Endothelial cell (in vitro differentiated cells): ENCODE measurements around the gene GLS. TPM values are rescaled to one million over a fixed set of nuclear protein-coding genes. Genes with fewer than 3 reads are reported as not detected.

ENCODE experiments used
- DNase-seq: peaks from one replicate; pipeline ENCODE4 v3.0.0; 2021; ENCODE audit warnings: low spot score
- H3K27ac Mint-ChIP-seq: one replicate; pipeline ENCODE4 v1.8.0; 2021; ENCODE audit warnings: mixed read lengths, inconsistent platforms; ENCODE audit not compliant: unreplicated experiment
- H3K27me3 Mint-ChIP-seq: one replicate; pipeline ENCODE4 v1.8.0; 2021; ENCODE audit warnings: mild to moderate bottlenecking, moderate library complexity, mixed read lengths, inconsistent platforms; ENCODE audit not compliant: unreplicated experiment
- H3K36me3 Mint-ChIP-seq: one replicate; pipeline ENCODE4 v1.8.0; 2021; ENCODE audit warnings: mild to moderate bottlenecking, low read depth, mixed read lengths, inconsistent platforms; ENCODE audit not compliant: unreplicated experiment
- H3K4me1 Mint-ChIP-seq: one replicate; pipeline ENCODE4 v1.8.0; 2021; ENCODE audit warnings: mild to moderate bottlenecking, mixed read lengths, inconsistent platforms; ENCODE audit not compliant: unreplicated experiment
- H3K4me3 Mint-ChIP-seq: one replicate; pipeline ENCODE4 v1.8.0; 2021; ENCODE audit warnings: mild to moderate bottlenecking, mixed read lengths, inconsistent platforms; ENCODE audit not compliant: unreplicated experiment
- H3K9me3 Mint-ChIP-seq: one replicate; pipeline ENCODE4 v1.8.0; 2021; ENCODE audit warnings: mixed read lengths, inconsistent platforms; ENCODE audit not compliant: unreplicated experiment
- total RNA-seq: library from RNA; stranded (reverse); fragmentation: NEBNext Ultra II Directional; extraction: Animal tissue kit (Norgen Biotek cat#: 25700); gene quantifications from one replicate; pipeline ENCODE4 v1.2.1, GENCODE V29; 2021; ENCODE audit not compliant: unreplicated experiment
- TF ChIP-seq, protein P1 (sequence below): fragments of 200-600 bp; sonication (generic); IDR thresholded peaks from one replicate; pipeline ENCODE4 v1.5.0; 2021; ENCODE audit warnings: antibody characterized with exemption; ENCODE audit not compliant: unreplicated experiment

GLS gene
- total RNA-seq, 1 donor from 2014 or later, result 130 TPM

DNA sequence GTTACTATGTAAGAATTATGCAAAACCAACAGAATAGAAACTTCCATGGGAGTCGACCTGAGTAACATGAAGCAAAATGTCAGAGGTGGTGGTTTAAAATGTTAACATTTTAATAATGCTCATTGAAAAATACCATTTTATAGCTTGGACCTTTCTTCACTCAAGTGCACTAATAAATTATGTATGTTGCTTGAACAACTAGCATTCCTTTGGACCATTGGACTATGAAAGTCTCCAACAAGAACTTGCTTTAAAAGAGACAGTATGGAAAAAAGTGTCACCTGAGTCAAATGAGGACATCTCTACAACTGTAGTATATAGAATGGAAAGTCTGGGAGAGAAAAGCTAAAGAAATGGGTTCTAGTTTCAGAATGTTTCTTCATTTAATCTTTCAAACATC, 51.9 kb downstream of the GLS start:
- Mint-ChIP-seq H3K4me3 (no peak overlapping the region), H3K27ac (no peak overlapping the region), H3K27me3 (peaks cover 2% of the 10 kb centered on the region), H3K4me1 (no peaks in the 10 kb centered on the region), H3K9me3 (no peaks in the 10 kb centered on the region), H3K36me3 (peaks cover 8% of the 10 kb centered on the region)
- no peak for DNase-seq
- TF ChIP-seq, protein P1, sequence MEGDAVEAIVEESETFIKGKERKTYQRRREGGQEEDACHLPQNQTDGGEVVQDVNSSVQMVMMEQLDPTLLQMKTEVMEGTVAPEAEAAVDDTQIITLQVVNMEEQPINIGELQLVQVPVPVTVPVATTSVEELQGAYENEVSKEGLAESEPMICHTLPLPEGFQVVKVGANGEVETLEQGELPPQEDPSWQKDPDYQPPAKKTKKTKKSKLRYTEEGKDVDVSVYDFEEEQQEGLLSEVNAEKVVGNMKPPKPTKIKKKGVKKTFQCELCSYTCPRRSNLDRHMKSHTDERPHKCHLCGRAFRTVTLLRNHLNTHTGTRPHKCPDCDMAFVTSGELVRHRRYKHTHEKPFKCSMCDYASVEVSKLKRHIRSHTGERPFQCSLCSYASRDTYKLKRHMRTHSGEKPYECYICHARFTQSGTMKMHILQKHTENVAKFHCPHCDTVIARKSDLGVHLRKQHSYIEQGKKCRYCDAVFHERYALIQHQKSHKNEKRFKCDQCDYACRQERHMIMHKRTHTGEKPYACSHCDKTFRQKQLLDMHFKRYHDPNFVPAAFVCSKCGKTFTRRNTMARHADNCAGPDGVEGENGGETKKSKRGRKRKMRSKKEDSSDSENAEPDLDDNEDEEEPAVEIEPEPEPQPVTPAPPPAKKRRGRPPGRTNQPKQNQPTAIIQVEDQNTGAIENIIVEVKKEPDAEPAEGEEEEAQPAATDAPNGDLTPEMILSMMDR, result no peak

DNA sequence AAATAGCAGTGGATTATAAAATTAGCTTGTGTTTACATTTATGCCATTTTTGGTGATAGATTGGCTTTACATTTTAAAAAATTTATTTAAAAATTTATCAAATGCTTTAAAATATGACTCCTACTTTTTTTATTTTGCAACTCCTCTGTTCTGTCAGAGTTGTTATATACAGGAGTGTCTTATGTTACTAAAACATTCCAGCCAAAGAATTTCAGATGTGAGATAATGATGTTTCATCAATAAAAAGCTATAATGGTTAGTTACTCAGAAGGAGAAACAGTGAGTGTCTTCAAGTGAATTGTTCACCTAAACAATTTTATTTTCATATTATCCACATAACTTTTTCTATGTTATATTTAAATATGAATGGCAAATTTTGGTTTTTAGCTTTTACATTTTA, 52.7 kb downstream of the GLS start:
- Mint-ChIP-seq H3K27ac (no peak overlapping the region), H3K36me3 (peaks cover 8% of the 10 kb centered on the region), H3K4me3 (no peak overlapping the region), H3K27me3 (peaks cover 2% of the 10 kb centered on the region), H3K9me3 (no peaks in the 10 kb centered on the region), H3K4me1 (no peaks in the 10 kb centered on the region)
- no peak for DNase-seq
- TF ChIP-seq, protein P1, result no peak

DNA sequence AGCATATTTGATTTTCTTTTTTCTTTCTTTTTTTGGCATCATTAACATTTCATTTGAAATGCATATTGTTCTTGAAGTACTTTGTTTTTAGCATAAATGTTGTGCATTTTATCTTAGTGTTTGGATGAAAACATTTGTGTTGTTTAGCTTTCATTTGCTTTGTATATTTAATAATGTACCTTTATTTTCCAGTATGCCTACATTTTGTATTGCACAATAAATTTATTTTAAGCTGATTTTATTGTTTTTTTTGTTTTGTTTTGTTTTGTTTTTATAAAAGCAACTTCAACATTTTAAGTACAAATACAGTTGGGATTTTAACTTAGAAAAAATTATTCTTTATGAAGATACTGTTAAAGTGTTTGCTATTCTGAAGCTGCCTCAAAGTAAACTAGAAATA, 54.4 kb downstream of the GLS start:
- DNase-seq, result no peak
- TF ChIP-seq, protein P1, result no peak
- Mint-ChIP-seq H3K4me3 (no peak overlapping the region), H3K36me3 (peaks cover 4% of the 10 kb centered on the region), H3K4me1 (no peaks in the 10 kb centered on the region), H3K27ac (no peak overlapping the region), H3K9me3 (no peaks in the 10 kb centered on the region), H3K27me3 (peaks cover 2% of the 10 kb centered on the region)

DNA sequence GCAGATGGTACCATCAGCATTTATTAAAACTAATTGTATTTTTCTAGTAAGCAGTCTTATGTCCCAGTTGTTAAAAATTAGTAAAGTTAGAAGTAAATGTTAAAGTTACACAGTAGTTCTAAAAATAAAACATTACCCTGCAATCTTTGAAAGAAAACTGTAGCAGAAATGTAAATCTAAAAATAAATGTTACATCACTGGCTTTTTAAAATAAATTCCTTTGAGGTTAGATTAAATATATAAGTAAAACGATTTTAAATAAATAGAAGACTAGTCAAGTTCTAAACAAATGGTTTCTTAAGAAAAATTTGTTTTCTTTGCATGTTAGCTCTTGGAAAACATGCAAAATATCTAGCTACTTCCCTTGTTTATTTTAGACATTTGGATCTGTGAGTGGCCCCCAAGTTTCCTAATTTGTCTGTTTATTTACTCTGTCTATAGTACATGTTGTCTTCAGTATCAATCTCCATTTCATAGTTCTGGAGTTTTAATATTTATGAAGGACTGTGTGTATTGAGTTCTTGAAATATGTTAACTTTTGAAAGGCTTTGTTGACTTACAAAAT, 58.2 kb downstream of the GLS start:
- H3K27me3 Mint-ChIP-seq, result peaks cover 2% of the 10 kb centered on the region
- DNase-seq, result no peak
- no peaks in the 10 kb centered on the region for H3K9me3 Mint-ChIP-seq
- H3K4me3 Mint-ChIP-seq, result no peak overlapping the region
- peak overlapping the region; percentile 72 for H3K27ac Mint-ChIP-seq
- no peaks in the 10 kb centered on the region for H3K36me3 Mint-ChIP-seq
- H3K4me1 Mint-ChIP-seq, result no peaks in the 10 kb centered on the region
- TF ChIP-seq, protein P1, result no peak

DNA sequence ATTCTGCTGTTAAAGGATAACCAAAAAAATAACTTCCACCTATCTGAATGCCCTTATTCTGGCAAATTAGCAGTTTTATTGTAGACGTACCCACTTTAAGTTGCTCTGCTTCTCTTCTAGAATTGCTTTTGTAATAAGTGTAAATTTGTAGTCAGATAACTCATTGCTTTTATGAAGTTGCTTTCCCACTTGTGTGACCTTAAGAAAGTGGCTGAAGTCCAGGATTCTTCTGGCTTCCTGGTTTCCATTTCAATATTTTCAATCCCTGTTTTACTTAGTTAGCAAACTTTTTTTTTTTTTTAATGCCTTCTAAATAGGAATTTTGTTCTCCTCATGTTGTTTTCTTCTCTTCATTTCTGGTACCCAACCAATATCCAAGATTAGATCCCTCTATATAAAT, 59.8 kb downstream of the GLS start:
- H3K27me3 Mint-ChIP-seq, result no peaks in the 10 kb centered on the region
- no peak overlapping the region for H3K4me3 Mint-ChIP-seq
- no peak overlapping the region for H3K27ac Mint-ChIP-seq
- H3K36me3 Mint-ChIP-seq, result no peaks in the 10 kb centered on the region
- TF ChIP-seq, protein P1, result no peak
- DNase-seq, result no peak
- no peaks in the 10 kb centered on the region for H3K9me3 Mint-ChIP-seq
- H3K4me1 Mint-ChIP-seq, result no peaks in the 10 kb centered on the region
